ENCODE data around the gene RPL18A.

Gene RPL18A

GRCh38 chr19:17841810-17842662 lies 17.7 kb upstream of the RPL18A start:
- DNase-seq, result peak; percentile 88

GRCh38 chr19:17842663-17843291 lies 16.9 kb upstream of the RPL18A start:
- DNase-seq, result no peak

GRCh38 chr19:17843292-17843827 lies 16.4 kb upstream of the RPL18A start:
- no peak for DNase-seq

- no peak for DNase-seq
Measured at GRCh38 chr19:17843908-17844490, 15.7 kb upstream of the RPL18A start.

- DNase-seq, result no peak
Measured at GRCh38 chr19:17846146-17846545, 13.6 kb upstream of the RPL18A start.

GRCh38 chr19:17847538-17848366 lies 12.0 kb upstream of the RPL18A start, which contains the start of gene JAK3:
Gene JAK3 (minus strand): TSS chr19:17847982. CDS start chr19:17844417, 3,565 bp downstream.
- peak; percentile 95 for DNase-seq

- no peak for DNase-seq
Measured at GRCh38 chr19:17848595-17849292, 11.0 kb upstream of the RPL18A start.

- DNase-seq, result no peak
Measured at GRCh38 chr19:17854061-17854460, 5.6 kb upstream of the RPL18A start.

GRCh38 chr19:17855280-17856152 lies 4.2 kb upstream of the RPL18A start:
- peak; percentile 100 for DNase-seq

- DNase-seq, result peak; percentile 66
Measured at GRCh38 chr19:17860331-17860992, 752 bp downstream of the RPL18A start.

- peak; percentile 69 for DNase-seq
Measured at GRCh38 chr19:17860993-17861360, 1.3 kb downstream of the RPL18A start.

- DNase-seq, result peak; percentile 66
Measured at GRCh38 chr19:17861542-17862402, 2.1 kb downstream of the RPL18A start.

- DNase-seq, result no peak
Measured at GRCh38 chr19:17862711-17863519, 3.2 kb downstream of the RPL18A start.

- peak; percentile 67 for DNase-seq
Measured at GRCh38 chr19:17863520-17864182, 3.9 kb downstream of the RPL18A start.

- DNase-seq, result peak; percentile 81
Measured at GRCh38 chr19:17865364-17866311, 5.9 kb downstream of the RPL18A start.

GRCh38 chr19:17866312-17866963 lies 6.7 kb downstream of the RPL18A start:
- DNase-seq, result no peak
